GM20431 (cell line): ENCODE results near the gene PRKAG2.
"Not testable (repeated sequence)": the region's sequence is repeated elsewhere in the genome, so short reads cannot be mapped to it uniquely, and the experiment has no call there.

ENCODE experiments used
- in situ Hi-C: fragments of 300-500 bp; cut with MseI, MboI; formaldehyde crosslinking; loops from one replicate; pipeline ENCODE4 v1.15.0; 2020; ENCODE audit warnings: low sequenced_read_pairs; ENCODE audit not compliant: unreplicated experiment

Gene PRKAG2

DNA sequence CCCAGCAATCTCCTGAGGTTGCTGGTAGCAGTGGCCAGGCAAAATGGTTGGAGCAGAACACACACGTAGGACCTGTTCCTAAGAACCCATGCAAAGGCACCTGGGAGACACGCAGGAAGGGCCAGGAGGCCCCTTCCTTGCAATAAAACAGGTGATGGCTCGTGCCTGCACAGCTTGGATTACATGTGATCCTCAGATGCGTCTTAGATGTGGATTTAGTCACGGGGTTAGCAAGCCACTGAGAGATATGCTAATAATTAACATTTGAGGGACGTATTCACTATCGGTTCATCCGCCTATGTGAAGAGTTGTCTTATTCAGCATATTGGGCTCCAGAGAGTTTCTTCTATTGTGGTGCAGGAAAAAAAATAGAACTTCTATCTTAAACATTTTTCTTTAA lies 352.6 kb downstream of the PRKAG2 start:
- in situ Hi-C loops, result no loop called here

- in situ Hi-C loops, result no loop called here
Observed at GRCh38 chr7:151520419-151521261, 356.3 kb downstream of the PRKAG2 start.

- in situ Hi-C loops, result no loop called here
Observed at GRCh38 chr7:151519765-151520418, 357.0 kb downstream of the PRKAG2 start, which contains the start of gene RHEB. Gene RHEB (minus strand): TSS chr7:151519895. CDS start chr7:151519511, 384 bp downstream.

GRCh38 chr7:151518947-151519764 lies 357.8 kb downstream of the PRKAG2 start:
- in situ Hi-C loops, result not testable (repeated sequence)

- in situ Hi-C loops, result no loop called here
Observed at GRCh38 chr7:151518105-151518946, 358.6 kb downstream of the PRKAG2 start.

DNA sequence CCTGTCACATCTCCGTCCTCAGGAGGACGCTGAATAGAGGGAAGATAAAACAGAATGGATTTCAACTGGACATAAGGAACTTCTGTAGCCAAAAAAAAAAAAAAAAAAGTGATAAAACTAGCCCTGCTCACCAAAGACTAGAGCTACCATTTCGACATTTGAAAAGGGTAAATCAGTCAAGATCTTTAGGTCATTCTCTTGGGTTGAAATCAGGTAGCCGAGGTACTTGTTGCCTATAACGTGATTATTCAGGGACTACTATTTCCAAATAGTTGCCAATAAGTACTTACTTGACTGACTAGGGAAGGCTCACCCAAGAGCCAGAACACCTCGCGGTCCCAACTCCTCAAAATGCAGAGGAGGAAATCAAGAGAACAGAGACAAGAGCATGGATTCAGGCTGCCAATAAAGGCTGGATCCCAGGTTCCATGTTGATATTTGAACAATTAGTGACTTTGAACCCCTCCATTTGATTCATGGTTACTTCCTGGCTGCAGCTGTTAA lies 359.3 kb downstream of the PRKAG2 start:
- in situ Hi-C loops, result no loop called here

GRCh38 chr7:151515276-151515565 lies 361.7 kb downstream of the PRKAG2 start:
- in situ Hi-C loops, result no loop called here

- in situ Hi-C loops, result no loop called here
Observed at GRCh38 chr7:151514461-151515275, 362.2 kb downstream of the PRKAG2 start.

DNA sequence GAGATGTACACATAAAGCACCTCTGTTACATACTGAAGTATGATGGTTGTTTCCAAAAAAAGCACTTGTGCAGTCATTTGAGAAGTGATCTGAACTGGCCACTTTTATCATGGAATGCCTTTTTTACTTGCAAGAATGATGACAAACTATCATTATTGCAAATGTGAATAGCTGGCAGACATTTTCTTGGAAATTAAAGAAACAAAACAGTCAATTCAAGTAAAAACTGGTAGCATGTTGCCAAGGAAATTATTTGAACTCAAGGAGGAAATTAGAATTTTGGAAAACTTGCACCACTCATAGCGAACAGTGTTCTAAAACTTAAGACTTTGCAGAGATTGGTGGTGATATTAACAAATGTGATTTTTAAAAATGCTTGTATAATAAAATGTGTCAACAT lies 363.8 kb downstream of the PRKAG2 start:
- in situ Hi-C loops, result no loop called here

- in situ Hi-C loops, result no loop called here
Observed at GRCh38 chr7:151512353-151512752, 364.6 kb downstream of the PRKAG2 start.

- in situ Hi-C loops, result no loop called here
Observed at GRCh38 chr7:151511946-151512345, 365.0 kb downstream of the PRKAG2 start.

- in situ Hi-C loops, result no loop called here
Observed at GRCh38 chr7:151511270-151511669, 365.6 kb downstream of the PRKAG2 start.

DNA sequence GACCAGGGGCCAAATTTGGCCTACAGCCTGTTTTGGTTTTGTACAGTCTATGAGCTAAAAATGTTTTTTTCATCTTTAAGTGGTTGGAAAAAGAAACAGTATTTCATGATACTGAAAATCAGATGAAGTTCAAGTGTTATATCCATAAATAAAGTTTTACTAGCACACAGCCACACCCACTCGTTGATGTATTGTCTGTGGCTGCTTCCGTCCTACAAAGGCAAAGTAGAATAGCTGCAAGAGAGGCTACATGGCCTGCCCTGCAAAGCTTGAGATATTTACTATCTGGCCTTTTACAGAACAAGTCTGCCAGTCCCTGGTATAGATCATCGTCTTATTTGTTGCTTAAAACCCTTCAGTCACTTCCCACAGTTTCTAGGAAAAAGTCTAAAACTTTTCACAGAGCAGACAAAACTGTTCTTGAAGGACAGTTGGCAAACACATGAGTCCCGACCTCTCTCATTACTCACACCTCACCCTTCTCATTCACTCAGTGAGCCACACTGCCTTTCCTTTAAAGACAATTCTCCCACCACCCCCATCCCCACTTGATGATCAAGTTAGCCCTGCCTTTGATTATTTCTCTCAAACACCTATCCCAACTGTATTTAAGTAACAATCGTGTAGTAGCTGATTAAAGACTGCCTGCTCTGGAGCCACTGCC lies 367.1 kb downstream of the PRKAG2 start:
- in situ Hi-C loops, result no loop called here

- in situ Hi-C loops, result no loop called here
Observed at GRCh38 chr7:151508991-151509390, 367.9 kb downstream of the PRKAG2 start.

GRCh38 chr7:151507806-151508205 lies 369.1 kb downstream of the PRKAG2 start:
- in situ Hi-C loops, result no loop called here

GRCh38 chr7:151506901-151507382 lies 370.0 kb downstream of the PRKAG2 start:
- in situ Hi-C loops, result no loop called here
